Endothelial cell of umbilical vein (primary cell): ENCODE measurements around the gene LSM3. TPM values are rescaled to one million over a fixed set of nuclear protein-coding genes. Genes with fewer than 3 reads are reported as not detected.

ENCODE experiments used
- BruUV-seq: library from RNA; stranded (reverse); fragments of 400-500 nt; replicated peaks from 2 replicates; lab custom pipeline; 2021; lab: Mats Ljungman, UMichigan
- CTCF ChIA-PET: fragments of 300-600, 350-600 bp; sonication (Branson Sonifier 250); formaldehyde crosslinking; loops from one replicate; lab custom pipeline; 2021; ENCODE audit warnings: antibody characterized with exemption, inconsistent platforms; lab: Charles Lee
- POLR2A ChIA-PET: fragments of 300-600, 350-600 bp; sonication (Branson Sonifier 250); formaldehyde crosslinking; loops from one replicate; lab custom pipeline; 2021; ENCODE audit warnings: antibody characterized with exemption, inconsistent platforms; lab: Charles Lee
- DNase-seq: peaks from one replicate; pipeline ENCODE4 v3.0.0-alpha.2; 2011; ENCODE audit warnings: low read depth, low spot score
- FAIRE-seq: peaks from 2 replicates; lab custom pipeline; 2011; peaks lifted over from hg19 to GRCh38; lab: Jason Lieb, UNC
- H2AFZ ChIP-seq: 2 replicates; pipeline ENCODE4 v1.6.0; 2012; ENCODE audit warnings: low read depth, low read length, control low read depth, inconsistent platforms
- H3K27ac ChIP-seq: 2 replicates; pipeline ENCODE4 v1.5.1; 2011; ENCODE audit warnings: low read depth, mild to moderate bottlenecking, control low read depth, low read length, moderate library complexity; ENCODE audit not compliant: insufficient read depth
- H3K27me3 ChIP-seq, 2 experiments: 2 replicates each; pipeline versions ENCODE4 v1.6.0 to v1.6.1; 2011; ENCODE audit warnings: low read length in 2 of 2, mixed read lengths in 1 of 2; ENCODE audit not compliant: control insufficient read depth in 2 of 2, insufficient read depth in 2 of 2
- H3K36me3 ChIP-seq, 2 experiments: 2 replicates in 1 of 2; 3 replicates in 1 of 2; pipeline ENCODE4 v1.5.1; 2011; ENCODE audit warnings: low read length in 2 of 2, mild to moderate bottlenecking in 1 of 2, moderate library complexity in 1 of 2; ENCODE audit not compliant: control insufficient read depth in 2 of 2, insufficient read depth in 2 of 2; ENCODE audit errors: extremely low read depth in 1 of 2
- H3K4me1 ChIP-seq: 3 replicates; pipeline ENCODE4 v1.5.1; 2011; ENCODE audit warnings: mild to moderate bottlenecking, low read length; ENCODE audit not compliant: control insufficient read depth, insufficient read depth; ENCODE audit errors: extremely low read depth
- H3K4me2 ChIP-seq: 2 replicates; pipeline ENCODE4 v1.6.1; 2011; ENCODE audit warnings: low read length, control low read depth, mixed read lengths; ENCODE audit not compliant: insufficient read depth
- H3K4me3 ChIP-seq, 3 experiments: fragments of 200-600 bp in 1 of 3; sonication (generic), shearing (Covaris generic) in 1 of 3; replicated peaks in 1 of 3; 2 replicates each; pipeline ENCODE4 v1.5.1; 2011 to 2016; ENCODE audit warnings: control low read depth in 3 of 3, low read length in 3 of 3, mild to moderate bottlenecking in 2 of 3, inconsistent platforms in 1 of 3, low read depth in 1 of 3, moderate library complexity in 1 of 3; ENCODE audit not compliant: insufficient read depth in 1 of 3
- H3K79me2 ChIP-seq: 2 replicates; pipeline ENCODE4 v1.6.0; 2012; ENCODE audit warnings: low read length, inconsistent platforms; ENCODE audit not compliant: control insufficient read depth, insufficient read depth
- H3K9ac ChIP-seq: replicated peaks from 2 replicates; pipeline ENCODE3; 2011; ENCODE audit warnings: low read length, control low read depth; ENCODE audit not compliant: insufficient read depth; ENCODE audit errors: extremely low read depth
- H3K9me1 ChIP-seq: replicated peaks from 3 replicates; pipeline ENCODE4 v1.6.0; 2011; ENCODE audit warnings: mild to moderate bottlenecking, low read length; ENCODE audit not compliant: control insufficient read depth, insufficient read depth; ENCODE audit errors: extremely low read depth
- H3K9me3 ChIP-seq: replicated peaks from 2 replicates; pipeline ENCODE4 v1.5.1; 2012; ENCODE audit warnings: low read length, inconsistent platforms; ENCODE audit not compliant: control insufficient read depth, insufficient read depth
- H4K20me1 ChIP-seq: replicated peaks from 2 replicates; pipeline ENCODE3; 2011; ENCODE audit warnings: mild to moderate bottlenecking, low read length; ENCODE audit not compliant: control insufficient read depth, insufficient read depth; ENCODE audit errors: extremely low read depth
- EZH2 ChIP-seq: IDR thresholded peaks from 2 replicates; pipeline ENCODE4 v1.6.1; 2012; ENCODE audit warnings: borderline replicate concordance, low read depth, mild to moderate bottlenecking, moderate library complexity, low read length, inconsistent platforms; ENCODE audit not compliant: severe bottlenecking
- FOS ChIP-seq: IDR thresholded peaks from 2 replicates; pipeline ENCODE4 v1.6.1; 2011; ENCODE audit warnings: mild to moderate bottlenecking, low read length, moderate library complexity, borderline replicate concordance; ENCODE audit not compliant: insufficient read depth
- GATA2 ChIP-seq: IDR thresholded peaks from 2 replicates; pipeline ENCODE4 v1.7.0; 2011; ENCODE audit warnings: low read depth, mild to moderate bottlenecking, moderate library complexity, mixed read lengths, low read length; ENCODE audit not compliant: insufficient read length, insufficient read depth
- JUN ChIP-seq: IDR thresholded peaks from 2 replicates; pipeline ENCODE4 v1.6.1; 2011; ENCODE audit warnings: borderline replicate concordance, low read depth; ENCODE audit not compliant: insufficient read length, insufficient read depth
- MAX ChIP-seq: IDR thresholded peaks from 2 replicates; pipeline ENCODE4 v1.6.1; 2011; ENCODE audit not compliant: insufficient read depth, insufficient read length
- MYC ChIP-seq: IDR thresholded peaks from one replicate; pipeline ENCODE4 v1.6.1; 2011; ENCODE audit warnings: mild to moderate bottlenecking, low read depth, low read length
- POLR2A ChIP-seq: IDR thresholded peaks from 2 replicates; pipeline ENCODE4 v1.6.1; 2012; ENCODE audit warnings: low read depth, mild to moderate bottlenecking, control low read depth, low read length
- POLR2AphosphoS5 ChIP-seq: IDR thresholded peaks from 2 replicates; pipeline ENCODE4 v1.6.1; 2012; ENCODE audit warnings: low read depth, mild to moderate bottlenecking, control low read depth, low read length, moderate library complexity; ENCODE audit not compliant: insufficient read depth
- dilution Hi-C: fragments of 300-500 bp; cut with MboI; formaldehyde crosslinking; loops from one replicate; pipeline ENCODE4 v1.15.0; 2019; ENCODE audit warnings: low sequenced_read_pairs; ENCODE audit not compliant: extremely low pct_ligation_motif_present
- intact Hi-C: fragments of 100-400 bp; cut with micrococcal nuclease; formaldehyde crosslinking; loops from one replicate; pipeline ENCODE4 v1.10.0; 2022
- polyA plus RNA-seq, 4 experiments: library from polyadenylated mRNA; depleted of rRNA in 3 of 4; stranded (reverse) in 3 of 4; unstranded in 1 of 4; fragments of >200 nt; gene quantifications; 2 replicates each; pipeline versions ENCODE4 v1.2.1 to v1.2.3, GENCODE V29; 2011 to 2012; ENCODE audit warnings: missing spikeins in 1 of 4
- total RNA-seq: library from RNA; stranded (reverse); gene quantifications from 2 replicates; pipeline ENCODE4 v1.2.3, GENCODE V29; 2021
- TF ChIP-seq, protein P1 (sequence below), 2 donors: IDR thresholded peaks; 1 replicate in 1 of 2; 2 replicates in 1 of 2; pipeline ENCODE4 v1.5.1; 2011; ENCODE audit warnings: low read length in 2 of 2, mild to moderate bottlenecking in 2 of 2, moderate library complexity in 2 of 2, control low read depth in 1 of 2, inconsistent platforms in 1 of 2, low read depth in 1 of 2; ENCODE audit not compliant: insufficient read depth in 1 of 2; ENCODE audit errors: extremely low read depth in 1 of 2

The LSM3 gene
- total and polyA plus RNA-seq, 2 donors (not counting 3 experiments of a cell fraction or from before 2014, with no cell fraction given): 4.4 to 13.0 TPM

DNA sequence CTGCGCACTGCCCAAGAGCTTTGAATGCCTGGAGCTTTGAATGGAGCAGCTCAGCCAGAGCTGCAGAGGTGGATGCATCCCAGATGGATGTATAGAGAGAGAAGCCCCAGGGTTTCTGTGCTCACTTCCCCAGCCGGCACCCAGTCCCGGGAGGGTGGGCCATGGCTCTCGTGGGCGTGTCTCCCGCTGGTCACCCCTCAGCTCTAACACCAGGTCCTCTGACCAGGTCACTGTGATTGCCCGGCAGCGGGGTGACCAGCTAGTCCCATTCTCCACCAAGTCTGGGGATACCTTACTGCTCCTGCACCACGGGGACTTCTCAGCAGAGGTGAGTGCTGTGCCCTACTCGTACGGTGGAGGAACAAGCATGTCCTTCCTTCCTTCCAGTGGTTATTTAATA is 43.0 kb upstream of the LSM3 start:
- H2AFZ ChIP-seq: no peak overlapping the region
- no peak overlapping the region for H3K4me3 ChIP-seq
- dilution Hi-C loops: no loop called here
- intact Hi-C loops: no loop called here
- no peak for TF ChIP-seq POLR2AphosphoS5
- TF ChIP-seq JUN: no peak
- no peak for TF ChIP-seq POLR2A
- no peak for TF ChIP-seq MYC
- no peak for TF ChIP-seq FOS
- TF ChIP-seq EZH2: no peak
- DNase-seq (no peak), FAIRE-seq (no peak)
- no peaks in the 10 kb centered on the region for H3K9me3 ChIP-seq
- no peaks in the 10 kb centered on the region for H3K79me2 ChIP-seq
- no TSS peak for BruUV-seq
- peaks cover 8 to 73% of the 10 kb centered on the region in 2 experiments for H3K36me3 ChIP-seq
- no peaks in the 10 kb centered on the region for H3K4me1 ChIP-seq
- POLR2A ChIA-PET: no interaction called here
- H3K9ac ChIP-seq: no peak overlapping the region
- no peaks in the 10 kb centered on the region for H4K20me1 ChIP-seq
- H3K27me3 ChIP-seq: no peaks in the 10 kb centered on the region
- no peak overlapping the region for H3K4me2 ChIP-seq
- no peak overlapping the region for H3K27ac ChIP-seq
- H3K9me1 ChIP-seq: no peaks in the 10 kb centered on the region
- CTCF ChIA-PET: interaction anchor here (1.5 kb wide), 1 partner anchor 10 kb away, joined by 4 read pairs; no protein-coding TSS in a partner anchor

DNA sequence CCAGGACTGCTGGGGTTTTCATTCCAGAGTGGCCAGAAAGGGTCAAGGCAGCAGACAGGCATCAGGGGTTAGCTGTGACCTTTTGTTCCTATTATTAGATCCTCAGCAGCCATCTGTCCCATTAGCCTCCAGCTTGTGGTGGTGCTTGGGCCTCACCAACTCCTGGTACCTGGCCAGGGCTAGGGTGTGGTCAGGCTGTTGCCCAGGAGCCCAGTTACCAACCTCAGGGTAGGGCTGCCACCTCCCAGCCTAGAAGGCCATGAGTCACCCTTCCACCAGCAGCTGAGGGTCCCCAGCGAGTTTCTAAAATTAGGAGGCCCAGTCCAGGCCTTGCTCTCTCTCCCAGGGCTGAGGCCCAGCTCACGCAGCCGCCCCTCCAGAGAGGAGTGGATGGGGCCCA is 41.6 kb upstream of the LSM3 start:
- TF ChIP-seq MAX (no peak), GATA2 (no peak), JUN (no peak), POLR2AphosphoS5 (no peak), EZH2 (no peak), MYC (no peak), POLR2A (no peak)
- TF ChIP-seq, protein P1, sequence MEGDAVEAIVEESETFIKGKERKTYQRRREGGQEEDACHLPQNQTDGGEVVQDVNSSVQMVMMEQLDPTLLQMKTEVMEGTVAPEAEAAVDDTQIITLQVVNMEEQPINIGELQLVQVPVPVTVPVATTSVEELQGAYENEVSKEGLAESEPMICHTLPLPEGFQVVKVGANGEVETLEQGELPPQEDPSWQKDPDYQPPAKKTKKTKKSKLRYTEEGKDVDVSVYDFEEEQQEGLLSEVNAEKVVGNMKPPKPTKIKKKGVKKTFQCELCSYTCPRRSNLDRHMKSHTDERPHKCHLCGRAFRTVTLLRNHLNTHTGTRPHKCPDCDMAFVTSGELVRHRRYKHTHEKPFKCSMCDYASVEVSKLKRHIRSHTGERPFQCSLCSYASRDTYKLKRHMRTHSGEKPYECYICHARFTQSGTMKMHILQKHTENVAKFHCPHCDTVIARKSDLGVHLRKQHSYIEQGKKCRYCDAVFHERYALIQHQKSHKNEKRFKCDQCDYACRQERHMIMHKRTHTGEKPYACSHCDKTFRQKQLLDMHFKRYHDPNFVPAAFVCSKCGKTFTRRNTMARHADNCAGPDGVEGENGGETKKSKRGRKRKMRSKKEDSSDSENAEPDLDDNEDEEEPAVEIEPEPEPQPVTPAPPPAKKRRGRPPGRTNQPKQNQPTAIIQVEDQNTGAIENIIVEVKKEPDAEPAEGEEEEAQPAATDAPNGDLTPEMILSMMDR (IDR thresholded peaks at IDR 0.05; ENCODE audit: extremely low read depth in 1 of 2, insufficient read depth in 1 of 2, low read depth in 1 of 2, low read length in 2 of 2): no peak
- H3K9me1 ChIP-seq: no peaks in the 10 kb centered on the region
- no peak overlapping the region for H2AFZ ChIP-seq
- ChIA-PET CTCF (no interaction called here), POLR2A (interaction anchor here (1.5 kb wide), 1 partner anchor 12 kb away, joined by 3 read pairs; the partner anchor contains the start of gene TMEM43)
- dilution Hi-C loops: no loop called here
- no TSS peak for BruUV-seq
- no peak overlapping the region for H3K4me3 ChIP-seq
- no peaks in the 10 kb centered on the region for H3K9me3 ChIP-seq
- H4K20me1 ChIP-seq: no peaks in the 10 kb centered on the region
- no peak overlapping the region for H3K27ac ChIP-seq
- no peak for FAIRE-seq
- H3K79me2 ChIP-seq: no peaks in the 10 kb centered on the region
- intact Hi-C loops: no loop called here
- H3K27me3 ChIP-seq: no peaks in the 10 kb centered on the region
- no peak overlapping the region for H3K9ac ChIP-seq
- peaks cover 5 to 66% of the 10 kb centered on the region in 2 experiments for H3K36me3 ChIP-seq
- peaks cover 5% of the 10 kb centered on the region for H3K4me1 ChIP-seq
- H3K4me2 ChIP-seq: no peak overlapping the region
- DNase-seq: no peak
